GM19438 (cell line): Measurements from ENCODE around the gene SSC5D.

ENCODE experiments used
- ATAC-seq: cut with Tn5 transposase; IDR thresholded peaks from one replicate; pipeline ENCODE4 v1.9.1; 2021; ENCODE audit warnings: low read depth; ENCODE audit not compliant: unreplicated experiment

The SSC5D gene

GRCh38 chr19:55472463-55472862, 15.8 kb upstream of the SSC5D start:
- no peak for ATAC-seq

GRCh38 chr19:55473225-55474012, 14.8 kb upstream of the SSC5D start:
- no peak for ATAC-seq

DNA sequence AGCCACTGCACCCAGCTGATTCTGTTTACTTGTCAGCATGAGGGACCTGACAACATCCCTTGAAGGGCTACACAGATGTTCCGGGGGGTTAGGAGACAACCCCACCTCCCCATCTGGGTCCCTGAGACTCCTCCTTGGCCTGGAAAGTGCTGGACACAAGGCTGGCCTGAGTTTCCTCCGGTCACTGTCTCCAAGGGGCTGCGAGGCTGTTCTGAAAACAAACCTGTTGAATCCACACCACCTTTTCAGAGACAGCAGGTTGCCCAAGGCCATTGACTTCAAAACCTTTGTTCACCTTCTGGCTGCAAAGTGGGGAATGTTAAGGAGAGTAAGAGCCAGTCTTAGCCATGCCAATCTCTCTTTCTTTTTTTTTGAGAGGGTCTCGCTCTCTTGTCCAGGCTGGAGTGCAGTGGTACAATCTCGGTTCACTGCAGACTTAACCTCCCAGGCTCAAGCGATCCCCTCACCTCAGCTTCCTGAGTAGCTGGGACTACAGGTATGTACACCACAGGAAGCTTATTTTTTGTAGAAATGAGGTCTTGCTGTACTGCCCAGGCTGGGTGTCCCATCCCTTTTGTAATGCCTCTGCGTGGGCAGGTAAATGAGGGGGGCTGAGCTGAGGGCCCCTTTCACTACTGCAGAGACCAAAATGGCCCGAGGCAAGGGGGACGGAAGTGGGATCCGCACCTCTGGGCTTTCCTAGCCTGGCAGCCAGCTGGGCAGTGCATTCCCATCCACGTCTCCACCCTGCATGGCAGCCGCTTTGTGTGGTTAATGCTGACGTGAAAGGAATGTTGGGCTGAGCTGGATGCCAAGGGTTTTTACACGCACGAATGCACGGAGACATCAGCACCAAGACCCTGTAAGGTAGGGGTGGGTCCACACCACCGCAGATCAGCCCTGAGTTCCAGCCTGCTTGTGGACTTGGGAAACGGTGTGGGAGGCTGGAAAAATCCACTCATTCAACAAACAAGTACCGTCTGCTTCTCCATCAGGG, 13.7 kb upstream of the SSC5D start:
- ATAC-seq = no peak

GRCh38 chr19:55476100-55476775, 12.0 kb upstream of the SSC5D start, which contains the start of gene ZNF628:
Gene ZNF628 (plus strand): TSS chr19:55476617. CDS start chr19:55479911, 3,294 bp downstream.
- ATAC-seq = peak; percentile 83

DNA sequence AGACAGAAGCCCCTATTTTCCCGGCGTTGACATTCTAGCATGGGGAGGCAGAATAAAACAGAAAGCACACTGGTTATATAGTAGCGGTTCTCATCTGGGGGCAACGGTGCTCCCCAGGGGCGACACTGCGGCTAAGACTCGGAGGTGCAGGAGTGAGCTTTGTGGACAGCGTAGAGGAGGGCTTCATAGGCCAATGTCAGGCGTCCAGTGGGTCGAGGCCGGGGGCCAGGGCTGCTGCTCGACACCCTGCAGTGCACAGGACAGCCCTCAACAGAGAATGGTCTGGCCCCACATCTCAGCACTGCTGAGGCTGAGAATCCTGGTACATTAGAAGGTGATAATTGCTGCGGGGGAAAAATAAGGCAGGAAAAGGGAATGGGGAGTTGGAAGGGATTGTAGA, 10.3 kb upstream of the SSC5D start:
- no peak for ATAC-seq

GRCh38 chr19:55478364-55478763, 9.9 kb upstream of the SSC5D start:
- no peak for ATAC-seq

- no peak for ATAC-seq
Observed at GRCh38 chr19:55479045-55479444, 9.2 kb upstream of the SSC5D start.

DNA sequence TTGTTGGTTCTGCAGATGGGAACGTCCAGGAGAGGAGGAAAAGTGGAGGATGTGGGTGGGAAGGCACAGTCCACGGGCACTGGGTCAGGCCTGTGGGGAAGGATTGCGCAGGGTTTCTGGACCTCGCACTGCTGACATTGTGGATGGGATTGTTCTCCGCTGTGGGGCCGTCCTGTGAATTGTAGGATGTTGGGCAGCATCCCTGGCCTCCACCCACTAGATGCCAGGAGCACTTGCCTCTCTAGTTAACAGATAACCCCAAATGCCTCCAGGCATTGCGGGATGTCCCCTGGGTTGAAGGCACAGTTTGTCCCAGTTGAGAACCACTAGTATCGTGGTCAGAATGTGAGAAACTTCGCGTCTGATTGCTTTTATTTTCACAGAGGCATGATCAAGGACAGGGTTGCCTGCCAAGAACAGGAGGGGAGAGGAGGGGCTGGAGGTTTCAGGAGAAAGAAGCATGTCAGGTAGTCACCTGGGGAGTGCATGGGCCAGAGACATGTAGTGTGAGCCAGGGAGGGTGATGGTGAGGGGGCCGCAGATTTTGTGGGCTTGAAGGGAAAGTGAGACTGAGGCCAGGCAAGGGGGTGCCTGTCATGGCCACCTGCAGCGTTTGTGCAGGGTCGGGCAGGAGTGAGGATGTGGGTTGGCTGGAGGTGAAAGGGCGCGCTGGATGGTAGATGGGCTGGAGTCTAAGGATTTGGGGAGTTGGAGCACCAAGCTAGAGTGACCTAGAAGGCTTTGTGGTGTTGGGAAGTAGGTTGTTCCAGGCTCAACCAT, 8.6 kb upstream of the SSC5D start:
- no peak for ATAC-seq

GRCh38 chr19:55481148-55481793, 7.0 kb upstream of the SSC5D start:
- ATAC-seq = no peak

DNA sequence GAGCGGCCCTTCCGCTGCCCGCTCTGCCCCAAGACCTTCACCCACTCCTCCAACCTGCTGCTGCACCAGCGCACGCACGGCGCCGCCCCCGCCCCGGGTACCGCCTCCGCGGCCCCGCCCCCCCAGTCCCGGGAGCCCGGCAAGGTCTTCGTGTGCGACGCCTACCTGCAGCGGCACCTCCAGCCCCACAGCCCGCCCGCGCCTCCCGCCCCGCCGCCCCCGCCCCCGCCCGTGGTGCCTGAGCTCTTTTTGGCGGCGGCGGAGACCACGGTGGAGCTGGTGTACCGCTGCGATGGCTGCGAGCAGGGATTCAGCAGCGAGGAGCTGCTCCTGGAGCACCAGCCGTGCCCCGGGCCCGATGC, 6.5 kb upstream of the SSC5D start:
- ATAC-seq = no peak

GRCh38 chr19:55482156-55482961, 5.9 kb upstream of the SSC5D start:
- no peak for ATAC-seq

DNA sequence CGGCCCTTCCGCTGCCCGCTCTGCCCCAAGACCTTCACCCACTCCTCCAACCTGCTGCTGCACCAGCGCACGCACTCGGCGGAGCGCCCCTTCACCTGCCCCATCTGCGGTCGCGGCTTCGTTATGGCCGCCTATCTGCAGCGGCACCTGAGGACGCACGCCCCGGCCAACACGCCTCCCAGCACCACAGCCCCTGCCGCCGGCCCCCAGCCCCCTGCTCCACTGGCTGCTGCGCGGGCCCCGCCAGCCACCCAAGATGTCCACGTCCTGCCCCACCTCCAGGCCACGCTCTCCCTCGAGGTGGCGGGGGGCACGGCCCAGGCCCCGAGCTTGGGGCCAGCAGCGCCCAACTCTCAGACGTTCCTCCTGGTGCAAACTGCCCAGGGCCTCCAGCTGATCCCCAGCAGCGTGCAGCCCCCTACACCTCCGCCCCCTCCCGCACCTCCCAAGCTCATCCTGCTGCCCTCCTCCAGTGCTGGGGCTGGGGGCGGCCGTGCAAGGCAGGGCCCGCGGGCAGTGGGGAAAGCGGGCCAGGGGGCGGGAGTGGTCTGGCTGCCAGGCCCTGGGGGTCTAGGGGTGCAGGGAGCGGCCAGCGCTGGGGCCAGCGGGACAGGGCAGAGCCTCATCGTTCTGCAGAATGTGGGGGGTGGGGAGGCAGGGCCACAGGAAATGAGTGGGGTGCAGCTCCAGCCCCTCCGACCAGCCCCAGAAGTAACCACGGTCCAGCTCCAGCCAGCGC, 5.1 kb upstream of the SSC5D start:
- ATAC-seq = no peak

DNA sequence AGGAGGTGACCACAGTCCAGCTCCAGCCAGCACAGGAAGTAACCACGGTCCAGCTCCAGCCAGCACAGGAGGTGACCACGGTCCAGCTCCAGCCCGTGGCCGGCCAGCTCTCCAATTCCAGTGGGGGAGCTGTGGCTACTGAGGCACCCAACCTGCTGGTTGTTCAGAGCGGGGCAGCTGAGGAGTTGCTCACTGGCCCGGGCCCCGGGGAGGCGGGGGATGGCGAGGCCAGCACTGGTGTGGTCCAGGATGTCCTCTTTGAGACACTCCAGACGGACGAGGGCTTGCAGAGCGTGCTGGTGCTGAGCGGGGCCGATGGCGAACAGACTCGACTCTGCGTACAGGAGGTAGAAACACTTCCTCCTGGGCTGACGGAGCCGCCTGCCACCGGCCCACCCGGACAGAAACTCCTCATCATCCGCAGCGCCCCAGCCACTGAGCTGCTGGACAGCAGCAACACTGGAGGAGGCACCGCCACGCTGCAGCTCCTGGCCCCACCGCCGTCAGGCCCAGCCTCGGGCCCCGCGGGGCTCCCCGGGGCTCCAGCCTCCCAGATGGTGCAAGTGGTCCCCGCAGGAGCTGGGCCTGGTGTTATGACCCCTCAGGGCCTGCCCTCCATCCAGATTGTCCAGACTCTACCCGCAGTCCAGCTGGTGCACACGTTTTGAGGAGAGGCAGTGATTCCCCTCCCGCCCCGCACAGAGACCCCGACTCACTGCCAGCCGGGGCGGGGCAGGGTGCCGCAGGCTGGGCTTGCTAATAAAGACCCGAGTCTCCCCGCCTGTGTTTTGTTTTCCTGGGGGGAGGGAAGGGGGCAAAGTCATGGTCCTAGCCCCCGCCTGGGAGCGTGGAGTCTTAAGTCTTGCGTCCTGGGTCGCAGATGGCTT, 4.3 kb upstream of the SSC5D start:
- ATAC-seq = no peak

DNA sequence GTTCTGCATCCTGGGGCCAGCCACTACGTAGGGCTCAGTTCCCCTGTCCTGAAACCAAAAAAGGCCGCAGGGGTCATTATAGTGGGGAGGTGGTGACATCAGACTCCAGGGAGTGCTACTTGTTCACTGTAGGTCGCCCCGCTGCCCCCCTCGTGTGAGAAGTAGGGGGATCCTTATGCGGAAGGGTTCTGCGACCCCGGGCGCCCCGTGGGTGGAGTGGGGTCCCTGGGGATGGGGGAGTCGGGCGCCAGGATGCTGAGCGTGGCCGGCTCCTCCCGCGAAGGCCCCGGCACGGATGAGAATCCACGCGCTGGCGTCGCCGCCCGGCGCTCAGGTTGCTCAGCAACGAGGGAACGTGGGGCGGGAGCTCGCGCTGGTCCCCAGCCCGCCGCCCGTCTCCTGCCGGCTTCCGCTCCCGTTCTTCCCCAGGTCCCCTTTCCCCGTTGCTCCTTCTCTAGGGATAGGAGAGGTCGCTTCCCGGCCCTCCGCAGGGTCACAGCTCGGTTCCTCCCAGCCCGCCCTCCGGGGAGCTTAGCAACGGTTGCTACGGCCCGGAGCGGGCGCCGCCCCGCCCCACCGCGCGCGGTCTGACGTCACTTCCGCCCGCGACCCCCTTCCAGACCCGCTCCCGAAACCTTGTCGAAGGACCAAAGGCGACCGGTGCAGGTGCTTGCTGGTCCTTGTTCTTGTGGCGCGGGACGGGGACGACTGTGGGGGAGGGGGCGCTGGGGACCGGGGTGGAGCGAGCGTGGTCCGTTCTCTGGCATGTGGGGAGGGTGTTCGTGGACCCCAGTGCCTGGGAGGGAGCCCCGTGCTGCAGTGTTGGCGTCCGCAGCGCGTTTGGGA, 3.4 kb upstream of the SSC5D start, which contains the start of gene NAT14:
TSS of gene NAT14 (plus strand) at position 596 of the 846 bp plus-strand sequence. CDS start 521 bp downstream, outside the sequence.
- ATAC-seq = no peak

DNA sequence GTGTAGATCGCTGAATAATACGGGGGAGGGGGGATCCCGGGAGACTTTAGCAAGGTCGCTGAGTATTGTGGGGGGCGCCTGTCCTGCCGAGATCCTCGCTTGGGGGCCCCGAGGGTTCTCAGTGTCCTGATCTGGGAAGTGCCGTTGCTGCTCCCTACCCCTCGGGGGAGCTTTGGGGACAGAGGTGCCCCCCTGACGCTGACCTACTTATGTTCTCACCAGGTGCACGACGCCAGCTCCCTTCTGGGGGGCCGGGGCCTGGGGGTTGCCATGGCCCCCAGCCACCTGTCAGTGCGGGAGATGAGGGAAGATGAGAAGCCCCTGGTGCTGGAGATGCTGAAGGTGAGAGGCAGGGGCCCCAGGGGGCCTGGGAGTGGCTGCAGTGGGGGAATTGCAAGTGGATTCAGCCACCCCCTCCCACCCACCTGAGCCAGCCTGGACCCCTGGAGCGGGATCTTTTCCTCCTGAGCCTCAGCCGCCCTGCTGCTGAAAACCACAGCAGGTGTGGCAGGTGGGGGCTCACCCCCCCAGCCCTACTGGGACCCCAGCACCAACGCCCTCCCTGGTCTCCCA, 2.7 kb upstream of the SSC5D start:
- ATAC-seq = no peak
